GM12875 (cell line): Measurements from ENCODE around the gene APRT.

Experiments used
- H3K4me3 ChIP-seq: one replicate; pipeline ENCODE4 v1.5.1; 2011; ENCODE audit warnings: low read depth, low read length, control low read depth
- CTCF ChIP-seq: IDR thresholded peaks from 2 replicates; pipeline ENCODE4 v1.5.1; 2011; ENCODE audit warnings: low read depth, mild to moderate bottlenecking, control low read depth, inconsistent platforms, low read length, moderate library complexity, borderline replicate concordance; ENCODE audit not compliant: insufficient read depth

APRT gene

GRCh38 chr16:88811769-88812512 lies at the start of gene APRT:
APRT (minus strand) TSS chr16:88811928; CDS start chr16:88811899, 29 bp downstream.
- H3K4me3 ChIP-seq: peak within 1 kb of the TSS; percentile 94
- TF ChIP-seq CTCF: no peak

- no peak for TF ChIP-seq CTCF
- no peak overlapping the region for H3K4me3 ChIP-seq
Measured at GRCh38 chr16:88861359-88861758, 49.6 kb upstream of the APRT start.

GRCh38 chr16:88859381-88860091 lies 47.8 kb upstream of the APRT start:
- TF ChIP-seq CTCF: no peak
- no peak overlapping the region for H3K4me3 ChIP-seq

GRCh38 chr16:88857728-88858339 lies 46.1 kb upstream of the APRT start:
- H3K4me3 ChIP-seq: peak overlapping the region; percentile 97
- TF ChIP-seq CTCF: peak; percentile 81

GRCh38 chr16:88856828-88857727 lies 45.4 kb upstream of the APRT start, which contains the start of the genes GALNS and TRAPPC2L:
GALNS (minus strand) TSS chr16:88856947; CDS start chr16:88856877, 70 bp downstream.
TRAPPC2L (plus strand) TSS chr16:88857127; CDS start chr16:88857151, 24 bp downstream.
- H3K4me3 ChIP-seq: peak within 1 kb of the TSS; percentile 97
- no peak for TF ChIP-seq CTCF

- peak overlapping the region; percentile 97 for H3K4me3 ChIP-seq
- no peak for TF ChIP-seq CTCF
Measured at GRCh38 chr16:88856122-88856827, 44.5 kb upstream of the APRT start.
